Hematopoietic multipotent progenitor cell treated with erythropoietin and hydrocortisone succinate and interleukin-3 and kit ligand, for 15 days (in vitro differentiated cells): Measurements from ENCODE around the gene CACNA2D3.
"Not testable (repeated sequence)": the region's sequence is repeated elsewhere in the genome, so short reads cannot be mapped to it uniquely, and the experiment has no call there.

Source experiments
- DNase-seq: peaks from one replicate; pipeline ENCODE4 v3.0.0-alpha.2; 2015; ENCODE audit warnings: low spot score

Gene CACNA2D3

GRCh38 chr3:54631516-54632325 is 509.4 kb downstream of the CACNA2D3 start:
- no peak for DNase-seq

- no peak for DNase-seq
These were observed 509.9 kb downstream of the CACNA2D3 start for GRCh38 chr3:54632326-54632665.

- DNase-seq, result no peak
These were observed 510.5 kb downstream of the CACNA2D3 start for GRCh38 chr3:54632834-54633233.

GRCh38 chr3:54633444-54634121 is 511.2 kb downstream of the CACNA2D3 start:
- no peak for DNase-seq

GRCh38 chr3:54634122-54634469 is 511.7 kb downstream of the CACNA2D3 start:
- DNase-seq, result no peak

- not testable (repeated sequence) for DNase-seq
These were observed 517.5 kb downstream of the CACNA2D3 start for GRCh38 chr3:54639790-54640372.

GRCh38 chr3:54641226-54642014 is 519.1 kb downstream of the CACNA2D3 start:
- no peak for DNase-seq

- no peak for DNase-seq
These were observed 519.8 kb downstream of the CACNA2D3 start for GRCh38 chr3:54642147-54642546.

GRCh38 chr3:54647721-54648120 is 525.4 kb downstream of the CACNA2D3 start:
- DNase-seq, result no peak

GRCh38 chr3:54649551-54649950 is 527.2 kb downstream of the CACNA2D3 start:
- no peak for DNase-seq

- DNase-seq, result no peak
These were observed 531.3 kb downstream of the CACNA2D3 start for GRCh38 chr3:54653456-54654195.

GRCh38 chr3:54654776-54655175 is 532.4 kb downstream of the CACNA2D3 start:
- no peak for DNase-seq

- no peak for DNase-seq
These were observed 537.0 kb downstream of the CACNA2D3 start for GRCh38 chr3:54659347-54659746.

GRCh38 chr3:54660714-54661132 is 538.4 kb downstream of the CACNA2D3 start:
- DNase-seq, result no peak

GRCh38 chr3:54661151-54661550 is 538.8 kb downstream of the CACNA2D3 start:
- no peak for DNase-seq

GRCh38 chr3:54663501-54664011 is 541.2 kb downstream of the CACNA2D3 start:
- no peak for DNase-seq

GRCh38 chr3:54665016-54665600 is 542.8 kb downstream of the CACNA2D3 start:
- DNase-seq, result no peak

- DNase-seq, result no peak
These were observed 545.9 kb downstream of the CACNA2D3 start for GRCh38 chr3:54668236-54668635.

- no peak for DNase-seq
These were observed 548.0 kb downstream of the CACNA2D3 start for GRCh38 chr3:54670201-54671000.

GRCh38 chr3:54671511-54671910 is 549.2 kb downstream of the CACNA2D3 start:
- DNase-seq, result no peak
